HG02938 (cell line): ENCODE data around the gene ERF.
"Not testable (repeated sequence)": the region's sequence is repeated elsewhere in the genome, so short reads cannot be mapped to it uniquely, and the experiment has no call there.

ENCODE experiments used
- ATAC-seq: cut with Tn5 transposase; IDR thresholded peaks from one replicate; pipeline ENCODE4 v1.9.1; 2021; ENCODE audit warnings: mild to moderate bottlenecking, moderate library complexity; ENCODE audit not compliant: unreplicated experiment

The ERF gene

DNA sequence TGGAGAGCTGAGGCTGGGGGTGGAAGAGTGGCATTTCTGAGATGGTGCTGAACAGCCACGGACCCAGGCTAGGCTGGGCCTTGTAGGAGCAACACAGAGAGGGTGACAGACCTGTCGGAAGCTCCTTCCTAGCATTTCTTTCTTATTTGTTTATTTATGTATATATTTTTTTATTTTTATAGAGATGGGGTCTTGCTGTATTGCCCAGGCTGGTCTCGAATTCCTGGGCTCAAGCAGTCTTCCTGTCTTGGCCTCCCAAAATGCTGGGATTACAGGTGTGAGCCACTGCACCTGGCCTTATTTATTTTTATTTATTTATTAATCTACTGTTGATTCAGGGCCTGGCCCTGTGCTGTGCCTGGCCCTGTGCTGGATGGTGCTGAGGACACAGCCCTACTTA is 20.6 kb upstream of the ERF start:
- ATAC-seq = no peak

DNA sequence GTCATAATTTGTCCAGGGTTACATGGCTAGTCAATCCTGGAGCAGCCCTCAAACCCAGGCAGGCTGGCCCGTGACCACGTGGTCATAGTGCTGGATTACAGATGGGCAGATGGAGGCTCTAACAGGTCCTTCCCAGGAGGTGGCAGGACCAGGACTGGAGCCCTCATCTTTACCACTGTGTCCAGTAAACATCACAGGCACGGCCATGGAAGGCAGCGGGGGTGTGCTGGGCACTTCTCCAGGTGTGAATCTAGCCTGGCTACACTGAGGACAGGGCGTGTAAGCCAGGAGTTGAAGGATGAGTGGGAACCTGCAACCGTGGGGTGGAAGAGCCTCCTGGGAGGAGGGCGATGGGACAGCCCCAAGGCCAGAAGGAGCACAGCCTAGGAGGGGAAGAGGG is 20.2 kb upstream of the ERF start:
- ATAC-seq = no peak

DNA sequence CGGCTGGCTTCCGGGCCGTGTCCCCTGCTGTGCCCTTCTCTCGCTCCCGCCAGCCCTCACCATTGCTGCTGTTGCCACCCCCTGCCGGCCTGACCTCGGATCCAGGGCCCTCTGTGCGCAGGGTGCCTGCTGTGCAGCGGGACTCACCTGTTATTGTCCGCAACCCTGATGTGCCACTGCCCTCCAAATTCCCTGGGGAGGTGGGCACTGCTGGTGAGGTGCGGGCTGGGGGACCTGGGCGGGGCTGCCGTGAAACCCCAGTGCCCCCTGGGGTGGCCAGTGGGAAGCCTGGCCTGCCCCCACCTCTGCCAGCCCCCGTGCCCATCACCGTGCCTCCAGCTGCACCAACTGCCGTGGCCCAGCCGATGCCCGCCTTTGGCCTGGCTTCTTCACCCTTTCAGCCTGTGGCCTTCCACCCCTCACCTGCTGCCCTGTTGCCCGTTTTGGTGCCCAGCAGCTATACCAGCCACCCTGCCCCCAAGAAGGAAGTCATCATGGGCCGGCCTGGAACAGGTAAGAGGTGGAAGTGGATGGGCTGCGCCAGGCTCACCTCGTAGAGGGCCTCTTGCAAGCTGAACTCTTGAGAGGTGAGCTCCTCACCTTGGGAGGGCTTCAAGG is 19.2 kb upstream of the ERF start:
- ATAC-seq = no peak

DNA sequence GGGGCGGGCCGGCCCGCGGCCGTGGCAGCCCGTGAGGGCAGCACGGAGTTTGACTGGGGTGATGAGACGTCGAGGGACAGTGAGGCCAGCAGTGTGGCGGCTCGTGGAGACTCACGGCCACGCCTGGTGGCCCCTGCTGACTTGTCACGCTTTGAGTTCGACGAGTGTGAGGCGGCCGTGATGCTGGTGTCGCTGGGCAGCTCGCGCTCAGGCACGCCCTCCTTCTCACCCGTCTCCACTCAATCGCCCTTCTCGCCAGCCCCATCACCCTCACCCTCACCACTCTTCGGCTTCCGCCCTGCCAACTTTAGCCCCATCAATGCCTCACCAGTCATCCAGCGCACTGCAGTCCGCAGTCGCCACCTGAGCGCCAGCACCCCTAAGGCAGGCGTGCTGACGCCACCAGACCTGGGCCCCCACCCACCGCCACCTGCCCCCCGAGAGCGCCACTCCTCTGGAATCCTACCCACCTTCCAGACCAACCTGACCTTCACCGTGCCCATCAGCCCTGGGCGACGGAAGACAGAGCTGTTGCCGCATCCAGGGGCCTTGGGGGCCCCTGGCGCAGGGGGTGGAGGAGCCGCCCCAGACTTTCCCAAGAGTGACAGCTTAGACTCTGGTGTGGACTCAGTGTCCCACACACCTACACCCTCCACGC is 18.6 kb upstream of the ERF start:
- no peak for ATAC-seq

DNA sequence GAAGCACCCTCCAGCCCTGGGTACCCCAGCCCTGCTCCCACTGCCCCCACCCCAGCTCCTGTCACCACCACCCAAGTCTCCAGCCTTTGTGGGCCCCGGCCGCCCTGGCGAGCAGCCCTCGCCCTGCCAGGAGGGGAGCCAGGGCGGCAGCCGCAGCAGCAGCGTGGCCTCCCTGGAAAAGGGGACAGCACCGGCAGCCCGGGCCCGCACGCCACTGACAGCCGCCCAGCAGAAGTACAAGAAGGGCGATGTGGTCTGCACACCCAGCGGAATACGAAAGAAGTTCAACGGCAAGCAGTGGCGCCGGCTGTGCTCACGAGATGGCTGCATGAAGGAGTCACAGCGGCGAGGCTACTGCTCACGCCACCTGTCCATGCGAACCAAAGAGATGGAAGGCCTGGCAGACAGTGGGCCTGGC is 18.1 kb upstream of the ERF start:
- ATAC-seq = no peak

DNA sequence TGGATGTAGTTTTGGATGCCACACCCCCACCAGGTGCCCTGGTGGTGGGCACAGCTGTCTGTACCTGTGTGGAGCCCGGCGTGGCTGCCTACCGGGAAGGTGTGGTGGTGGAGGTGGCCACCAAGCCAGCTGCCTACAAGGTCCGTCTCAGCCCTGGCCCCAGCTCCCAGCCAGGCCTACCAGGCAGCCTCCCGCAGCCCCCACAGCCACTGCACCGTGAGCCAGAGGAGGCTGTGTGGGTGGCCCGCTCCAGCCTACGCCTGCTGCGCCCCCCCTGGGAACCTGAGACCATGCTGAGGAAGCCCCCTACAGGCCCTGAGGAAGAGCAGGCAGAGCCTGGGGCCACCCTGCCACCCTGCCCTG is 17.6 kb upstream of the ERF start:
- ATAC-seq = no peak

DNA sequence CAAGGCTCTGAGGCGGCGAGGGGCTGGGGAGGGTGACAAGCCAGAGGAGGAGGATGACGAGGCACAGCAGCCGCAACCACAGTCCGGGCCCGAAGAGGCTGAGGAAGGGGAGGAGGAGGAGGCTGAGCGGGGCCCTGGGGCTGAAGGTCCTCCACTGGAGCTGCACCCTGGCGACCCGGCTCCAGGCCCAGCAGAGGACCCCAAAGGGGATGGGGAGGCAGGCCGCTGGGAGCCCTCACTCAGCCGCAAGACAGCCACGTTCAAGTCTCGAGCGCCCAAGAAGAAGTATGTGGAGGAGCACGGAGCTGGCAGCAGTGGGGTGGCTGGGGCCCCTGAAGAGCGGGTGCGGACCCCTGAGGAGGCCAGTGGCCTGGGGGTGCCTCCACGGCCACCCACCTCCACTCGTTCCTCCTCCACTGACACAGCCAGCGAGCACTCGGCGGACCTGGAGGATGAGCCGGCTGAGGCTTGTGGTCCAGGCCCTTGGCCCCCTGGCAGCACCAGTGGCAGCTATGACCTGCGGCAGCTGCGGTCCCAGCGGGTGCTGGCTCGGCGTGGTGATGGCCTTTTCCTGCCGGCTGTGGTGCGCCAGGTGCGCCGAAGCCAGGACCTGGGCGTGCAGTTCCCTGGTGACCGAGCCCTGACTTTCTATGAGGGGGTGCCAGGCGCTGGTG is 17.1 kb upstream of the ERF start:
- no peak for ATAC-seq

DNA sequence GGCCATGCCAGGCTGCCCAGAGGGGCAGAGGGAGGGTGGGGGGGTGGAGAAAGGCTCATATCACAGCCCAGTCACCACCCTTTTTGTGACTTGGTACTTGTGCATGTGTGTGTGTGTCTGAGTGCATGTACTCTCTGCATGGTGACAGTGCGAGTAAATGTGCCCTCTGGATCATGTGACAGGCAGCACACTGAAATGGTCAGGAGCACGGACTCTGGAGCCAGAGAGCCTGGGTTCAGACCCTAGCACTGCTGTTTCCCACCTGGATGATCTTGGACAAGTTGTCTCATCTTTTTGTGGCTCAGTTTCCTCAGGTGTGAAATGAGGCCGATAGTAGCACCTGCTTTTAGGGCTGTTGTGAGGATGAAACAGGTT is 16.1 kb upstream of the ERF start:
- no peak for ATAC-seq

GRCh38 chr19:42270346-42271044 is 15.6 kb upstream of the ERF start:
- ATAC-seq = no peak

- no peak for ATAC-seq
These were observed 14.8 kb upstream of the ERF start for GRCh38 chr19:42269478-42270345.

- peak; percentile 77 for ATAC-seq
These were observed 14.0 kb upstream of the ERF start, which contains the start of gene CIC for GRCh38 chr19:42268704-42269477. CIC (plus strand) TSS chr19:42269252; CDS start chr19:42271784, 2,532 bp downstream.

DNA sequence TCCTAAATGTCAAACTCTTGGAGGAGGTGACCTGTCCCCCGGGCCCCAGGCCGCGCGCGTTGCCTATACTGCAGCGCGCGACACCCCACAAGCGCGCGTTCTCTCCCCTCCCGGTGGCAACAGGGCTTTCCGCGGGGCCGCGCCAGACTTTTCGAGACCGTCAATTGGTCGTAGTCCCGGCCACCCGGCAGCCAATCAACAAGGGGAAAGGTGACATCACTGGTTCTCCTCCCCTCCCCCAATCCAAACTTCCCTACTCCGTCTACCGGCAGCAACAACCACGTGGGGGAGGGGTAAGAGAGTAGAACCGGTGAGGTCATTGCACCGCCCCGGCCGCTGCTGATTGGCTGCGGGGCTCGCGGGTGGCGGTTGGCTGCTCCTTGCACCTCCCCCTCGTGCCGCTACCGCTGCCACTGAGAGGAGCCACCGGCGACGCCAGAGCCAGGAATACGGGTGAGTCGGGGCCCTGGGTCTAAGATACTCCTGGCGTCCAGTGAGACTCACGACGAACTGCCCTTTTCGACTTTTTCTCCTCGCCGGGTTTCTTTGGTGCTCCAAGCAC is 13.3 kb upstream of the ERF start:
- ATAC-seq = peak; percentile 50

DNA sequence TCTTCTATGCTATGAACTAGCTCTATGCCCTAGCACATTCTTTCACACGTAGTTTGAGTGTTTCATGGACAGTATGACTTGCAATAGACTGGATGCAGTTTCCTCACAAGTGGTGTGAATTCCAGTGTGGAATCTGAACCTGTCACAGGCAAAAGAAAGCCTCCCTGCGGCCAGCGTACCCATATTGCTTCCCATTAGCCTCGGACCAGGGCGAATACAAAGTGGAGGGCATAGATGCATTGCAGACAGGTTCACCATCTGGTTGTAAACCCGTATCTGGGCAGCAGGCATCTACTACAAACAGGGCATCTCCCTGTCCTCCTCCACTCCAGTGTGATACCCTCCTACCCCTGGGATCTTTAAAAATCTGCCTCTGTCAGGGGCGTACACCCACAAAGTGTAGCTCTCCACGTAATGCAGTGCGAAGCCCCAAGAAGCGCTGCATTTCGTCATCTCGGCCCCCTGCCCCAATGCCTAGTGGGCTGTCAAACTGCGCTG is 12.8 kb upstream of the ERF start:
- ATAC-seq = no peak

DNA sequence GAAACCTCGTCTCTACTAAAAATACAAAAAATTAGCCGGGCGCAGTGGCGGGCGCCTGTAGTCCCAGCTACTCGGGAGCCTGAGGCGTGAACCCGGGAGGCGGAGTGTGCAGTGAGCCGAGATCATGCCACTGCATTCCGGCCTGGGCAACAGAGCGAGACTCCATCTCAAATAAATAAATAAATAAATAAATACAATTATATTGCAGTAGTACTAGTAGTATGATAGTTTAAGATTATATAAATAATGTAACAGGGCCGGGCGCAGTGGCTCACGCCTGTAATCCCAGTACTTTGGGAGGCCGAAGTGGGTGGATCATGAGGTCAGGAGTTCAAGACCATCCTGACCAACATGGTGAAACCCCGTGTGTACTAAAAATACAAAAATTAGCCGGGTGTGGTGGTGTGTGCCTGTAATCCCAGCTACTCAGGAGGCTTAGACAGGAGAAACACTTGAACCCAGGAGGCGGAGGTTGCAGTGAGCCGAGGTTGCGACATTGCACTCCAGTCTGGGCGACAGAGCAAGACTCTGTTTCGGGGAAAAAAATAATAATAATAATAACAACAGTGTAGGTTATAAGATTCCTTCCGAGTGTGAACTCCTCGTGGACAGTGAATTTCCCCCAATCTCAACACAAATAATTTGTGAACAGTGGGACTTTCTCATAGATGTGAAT is 12.1 kb upstream of the ERF start:
- ATAC-seq = not testable (repeated sequence)

GRCh38 chr19:42266105-42266504 is 11.2 kb upstream of the ERF start:
- not testable (repeated sequence) for ATAC-seq

GRCh38 chr19:42261763-42262162 is 6.8 kb upstream of the ERF start:
- ATAC-seq = no peak

DNA sequence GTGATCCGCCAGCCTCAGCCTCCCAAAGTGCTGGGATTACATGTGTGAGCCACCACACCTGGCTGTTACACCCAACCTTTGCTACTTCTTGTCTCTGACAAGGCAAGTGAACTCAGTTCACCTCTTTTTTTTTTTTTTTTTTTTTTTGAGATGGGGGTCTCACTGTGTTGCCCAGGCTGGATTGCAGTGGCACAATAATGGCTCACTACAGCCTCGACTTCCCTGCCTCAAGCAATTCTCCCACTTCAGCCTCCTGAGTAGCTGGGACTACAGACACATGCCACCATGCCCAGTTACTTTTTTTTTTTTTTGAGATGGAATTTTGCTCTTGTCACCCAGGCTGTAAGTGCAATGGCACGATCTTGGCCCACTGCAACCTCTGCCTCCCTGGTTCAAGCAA is 2.9 kb upstream of the ERF start:
- not testable (repeated sequence) for ATAC-seq

DNA sequence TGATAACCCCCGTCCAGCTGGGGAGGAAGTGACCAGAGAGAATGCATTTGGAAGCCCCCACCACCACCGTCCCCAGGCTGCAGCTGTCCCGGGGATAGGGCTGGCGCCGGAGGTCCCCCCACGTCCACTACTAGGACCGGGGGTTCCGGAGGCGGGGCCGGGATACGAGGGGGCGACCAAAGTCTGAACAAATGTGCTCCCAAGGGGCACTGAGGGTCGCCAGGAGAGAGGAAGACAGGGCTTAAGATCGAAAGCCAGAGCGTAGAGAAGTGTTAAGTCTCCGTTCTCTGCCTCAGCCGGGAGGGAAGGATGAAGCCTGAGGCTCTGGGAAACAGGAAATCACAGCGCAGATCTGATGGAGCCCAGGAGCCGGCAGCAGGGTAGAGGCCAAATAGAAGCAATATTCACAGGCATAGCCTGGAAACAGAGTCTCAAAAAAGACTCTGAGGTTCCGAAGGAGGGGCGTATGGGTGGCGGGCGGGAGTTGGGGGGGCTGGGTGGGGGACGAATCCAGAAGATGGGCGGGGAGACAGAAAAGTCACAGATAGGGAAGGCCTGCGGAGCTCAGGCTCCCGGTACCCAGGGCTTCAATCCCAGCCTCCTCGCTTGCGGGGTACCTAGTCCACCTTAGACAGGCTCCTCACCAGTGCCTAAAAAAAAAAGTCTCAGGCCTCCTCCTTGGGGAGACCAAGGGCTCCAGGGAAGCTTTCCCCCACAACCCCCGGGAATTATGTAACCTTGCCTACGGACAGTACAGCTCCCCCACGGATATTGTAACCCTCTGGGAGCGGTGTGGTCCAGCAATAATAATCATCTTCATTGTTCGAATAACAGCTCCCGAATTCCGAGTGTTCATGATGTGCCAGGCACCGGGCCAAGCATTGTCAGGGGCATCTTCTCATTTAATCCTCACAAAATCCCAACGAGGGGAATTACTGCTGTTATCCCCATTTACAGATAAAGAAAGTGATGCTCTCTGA is 1.1 kb upstream of the ERF start:
- ATAC-seq = no peak
